Measurements from ENCODE around the gene EPB41L4B.

DNA sequence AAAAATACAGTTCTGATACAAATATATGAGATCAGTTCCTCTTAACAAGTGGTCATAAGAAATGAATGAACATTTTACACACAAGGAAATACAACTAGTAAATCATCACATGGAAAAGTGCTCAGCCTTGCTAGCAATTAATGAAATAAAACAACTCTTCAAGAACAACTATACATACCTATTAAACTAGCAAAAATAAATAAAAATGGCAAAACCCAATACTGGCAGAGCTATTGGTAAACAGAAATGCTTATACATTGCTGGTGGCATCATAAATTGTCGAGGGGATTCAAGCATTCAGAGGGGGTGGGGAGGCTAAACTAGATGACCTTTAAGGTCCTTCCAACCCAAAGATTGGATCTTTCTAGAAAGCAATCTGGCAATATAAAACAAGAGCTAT, 147.9 kb downstream of the EPB41L4B start:
- TF ChIP-seq RAD21 (conservative IDR thresholded peaks at IDR 0.05) (no peak), TAF1 (IDR thresholded peaks at IDR 0.05; ENCODE audit: low read depth) (no peak), POLR2AphosphoS5 (IDR thresholded peaks at IDR 0.05) (no peak)
- TF ChIP-seq, protein P1, sequence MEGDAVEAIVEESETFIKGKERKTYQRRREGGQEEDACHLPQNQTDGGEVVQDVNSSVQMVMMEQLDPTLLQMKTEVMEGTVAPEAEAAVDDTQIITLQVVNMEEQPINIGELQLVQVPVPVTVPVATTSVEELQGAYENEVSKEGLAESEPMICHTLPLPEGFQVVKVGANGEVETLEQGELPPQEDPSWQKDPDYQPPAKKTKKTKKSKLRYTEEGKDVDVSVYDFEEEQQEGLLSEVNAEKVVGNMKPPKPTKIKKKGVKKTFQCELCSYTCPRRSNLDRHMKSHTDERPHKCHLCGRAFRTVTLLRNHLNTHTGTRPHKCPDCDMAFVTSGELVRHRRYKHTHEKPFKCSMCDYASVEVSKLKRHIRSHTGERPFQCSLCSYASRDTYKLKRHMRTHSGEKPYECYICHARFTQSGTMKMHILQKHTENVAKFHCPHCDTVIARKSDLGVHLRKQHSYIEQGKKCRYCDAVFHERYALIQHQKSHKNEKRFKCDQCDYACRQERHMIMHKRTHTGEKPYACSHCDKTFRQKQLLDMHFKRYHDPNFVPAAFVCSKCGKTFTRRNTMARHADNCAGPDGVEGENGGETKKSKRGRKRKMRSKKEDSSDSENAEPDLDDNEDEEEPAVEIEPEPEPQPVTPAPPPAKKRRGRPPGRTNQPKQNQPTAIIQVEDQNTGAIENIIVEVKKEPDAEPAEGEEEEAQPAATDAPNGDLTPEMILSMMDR (IDR thresholded peaks at IDR 0.05; ENCODE audit: poor library complexity, severe bottlenecking), result no peak

Data from neural cell (in vitro differentiated cells).